Stromal cell of bone marrow (primary cell): Measurements from ENCODE around the gene NCEH1.

Source experiments
- DNase-seq: peaks from one replicate; pipeline ENCODE4 v3.0.0-alpha.2; 2012; ENCODE audit warnings: low read depth

Gene NCEH1

DNA sequence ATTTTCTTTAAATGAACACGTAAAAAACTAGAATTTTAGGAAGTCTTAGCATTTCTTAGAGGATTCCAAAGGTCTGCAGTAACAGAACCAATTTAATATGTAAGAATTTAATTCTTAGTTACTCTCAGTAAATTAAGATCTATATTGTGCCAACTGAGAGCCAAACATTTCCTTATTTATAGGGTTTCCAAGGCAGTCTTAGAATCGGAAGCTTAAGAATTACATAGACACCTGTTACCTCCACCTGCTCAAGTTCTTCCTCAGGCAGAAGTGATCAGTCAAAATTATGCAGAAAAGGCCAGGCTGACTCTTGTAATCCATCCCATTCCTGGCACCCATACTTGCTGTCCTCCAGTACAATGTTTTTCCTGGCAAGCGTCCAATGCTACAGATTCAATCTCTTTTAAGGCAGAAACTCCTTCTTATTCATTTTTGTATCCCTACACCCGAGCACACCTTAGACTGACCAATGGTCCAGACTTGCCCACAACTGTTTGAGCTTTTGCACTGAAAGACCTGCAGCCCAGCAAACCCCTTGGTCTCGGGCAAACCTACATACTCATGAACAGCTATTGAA, 64.3 kb downstream of the NCEH1 start:
- DNase-seq: peak; percentile 53

DNA sequence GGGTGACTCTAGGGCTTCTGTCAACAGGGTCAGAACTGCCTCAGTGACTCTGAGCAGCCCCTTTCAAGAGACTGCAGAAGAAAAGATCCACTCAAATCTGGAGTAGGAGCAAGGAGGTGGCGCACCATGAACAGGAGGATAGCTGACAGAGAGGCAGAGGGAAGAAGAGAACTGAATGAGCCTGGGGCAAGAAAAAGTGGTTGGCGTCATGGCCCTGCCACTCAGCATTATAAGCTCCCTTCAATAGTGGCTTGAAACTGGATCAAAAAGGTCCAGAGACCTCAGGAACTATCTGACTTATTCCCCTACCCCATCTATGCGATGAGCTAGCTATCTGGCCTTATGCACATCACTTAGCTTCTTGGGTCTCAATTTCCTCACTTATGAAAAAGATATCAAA, 66.6 kb downstream of the NCEH1 start:
- DNase-seq: no peak

DNA sequence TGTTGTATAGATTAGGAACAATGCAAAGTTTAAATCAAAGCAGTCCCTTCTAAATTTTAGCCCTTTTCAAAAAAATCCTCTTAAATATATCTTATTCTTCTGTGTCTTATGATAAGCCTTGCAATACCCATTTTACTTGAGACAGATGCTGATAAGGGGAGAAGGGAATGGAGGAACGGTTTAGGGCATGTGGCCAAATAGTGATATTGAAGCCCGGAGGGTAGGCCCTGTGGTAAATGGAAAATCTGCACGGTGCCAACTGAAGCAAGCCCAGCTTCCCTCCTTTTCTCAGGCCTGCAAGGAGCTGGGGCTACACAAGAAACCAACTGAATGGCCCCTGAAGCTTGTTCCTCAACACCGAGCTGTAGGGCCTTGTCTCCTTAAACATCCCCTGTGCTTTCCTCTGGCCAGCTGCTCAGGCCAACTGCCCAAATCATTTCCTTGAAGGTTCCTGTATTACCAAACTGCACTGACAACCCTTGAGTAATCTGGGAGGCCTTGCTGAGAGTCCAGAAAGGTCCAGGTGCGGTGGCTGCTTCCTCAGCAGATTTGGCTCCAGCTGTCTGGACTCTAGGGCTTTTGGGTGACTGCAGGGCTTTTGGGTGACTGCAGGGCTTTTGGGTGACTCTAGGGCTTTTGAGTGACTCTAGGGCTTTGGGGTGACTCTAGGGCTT, 67.2 kb downstream of the NCEH1 start:
- no peak for DNase-seq

DNA sequence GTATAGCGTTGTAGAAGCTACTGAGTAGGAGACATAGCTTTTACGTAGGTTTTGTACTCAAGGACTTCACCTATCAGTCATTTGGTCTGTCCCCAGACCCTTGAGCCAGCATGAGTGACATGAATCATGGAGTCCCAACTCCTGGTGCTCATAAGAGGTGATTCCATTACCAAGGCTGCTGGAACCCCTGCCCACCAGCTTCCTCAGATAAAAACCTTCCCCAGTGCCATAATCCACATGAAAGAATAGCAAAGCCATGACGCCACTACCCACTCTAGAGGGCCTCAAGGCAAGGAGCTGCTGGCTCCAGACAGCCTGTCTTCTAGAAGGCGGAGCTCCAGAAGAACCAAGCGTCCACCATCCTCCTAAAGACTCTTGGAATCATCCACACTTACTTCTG, 69.6 kb downstream of the NCEH1 start:
- DNase-seq: no peak

DNA sequence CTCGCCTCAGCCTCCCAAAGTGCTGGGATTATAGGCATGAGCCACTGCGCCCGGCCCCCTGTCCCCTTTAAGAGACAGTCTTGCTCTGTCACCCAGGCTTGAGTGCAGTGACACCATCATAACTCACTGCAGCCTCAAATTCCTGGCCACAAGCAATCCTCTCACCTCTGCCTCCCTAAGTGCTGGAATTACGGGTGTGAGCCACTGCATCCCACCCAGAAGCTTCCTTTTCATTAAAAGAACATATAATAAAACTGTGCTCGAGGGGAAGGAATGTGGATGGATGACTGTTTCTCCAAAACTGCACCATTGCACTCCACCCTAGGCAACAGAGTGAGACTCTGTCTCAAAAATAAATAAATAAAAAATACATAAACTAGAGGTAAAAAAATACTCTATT, 70.1 kb downstream of the NCEH1 start:
- DNase-seq: no peak

DNA sequence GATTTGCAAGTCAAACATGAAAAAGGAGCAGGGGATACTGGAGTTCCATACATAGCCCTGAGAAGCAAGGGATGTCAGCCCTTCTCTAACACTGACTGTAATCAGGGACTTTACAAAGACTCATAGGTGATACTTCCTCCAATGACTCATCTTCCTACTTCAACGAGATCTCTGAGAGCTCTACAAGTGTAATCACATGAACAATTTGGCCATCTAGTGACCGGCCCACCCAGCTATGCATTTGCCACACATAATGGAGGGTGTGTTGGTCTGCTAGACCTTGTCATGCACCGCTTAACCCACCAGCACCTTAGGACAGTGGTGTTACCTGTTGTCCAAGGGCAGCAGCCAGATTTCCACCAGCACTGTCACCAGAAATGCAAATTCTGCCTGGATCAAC, 75.3 kb downstream of the NCEH1 start:
- no peak for DNase-seq

DNA sequence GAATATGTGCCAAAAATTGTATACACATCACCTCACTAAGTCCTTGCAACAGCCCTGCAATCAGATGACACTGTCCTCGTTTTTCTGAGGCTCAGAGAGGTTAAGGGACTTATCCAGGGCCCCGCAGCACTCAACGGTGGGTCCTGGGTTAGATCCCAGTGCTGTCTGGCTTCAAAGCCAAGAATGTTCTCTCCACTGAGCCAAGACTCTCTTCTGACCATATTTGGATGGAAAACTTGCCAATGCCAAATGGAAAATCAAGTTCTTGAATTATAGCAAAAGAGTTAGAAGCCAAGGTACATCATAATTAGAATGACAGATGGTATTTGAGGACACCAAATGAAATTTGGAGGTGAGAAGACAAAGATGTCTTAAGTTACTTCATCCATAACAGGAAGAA, 75.9 kb downstream of the NCEH1 start:
- DNase-seq: no peak

DNA sequence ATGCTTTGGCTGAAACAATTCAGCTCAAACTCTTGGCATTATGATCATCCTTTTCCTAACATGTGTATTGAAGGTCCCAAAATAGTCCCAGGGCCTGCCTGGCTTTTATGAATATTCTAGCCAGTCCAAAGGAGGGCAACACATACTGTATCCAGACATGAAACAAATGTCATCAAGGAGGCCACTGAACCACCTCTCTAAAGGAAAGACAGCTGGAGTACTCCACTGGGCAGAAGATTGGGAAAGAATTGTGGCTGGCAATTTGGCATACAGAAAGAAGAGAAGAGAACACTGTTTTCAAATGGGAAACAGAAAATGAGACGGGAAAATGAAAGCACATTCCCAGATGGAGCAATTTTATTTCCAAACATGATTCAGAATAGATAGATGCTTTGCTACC, 80.6 kb downstream of the NCEH1 start:
- DNase-seq: no peak

DNA sequence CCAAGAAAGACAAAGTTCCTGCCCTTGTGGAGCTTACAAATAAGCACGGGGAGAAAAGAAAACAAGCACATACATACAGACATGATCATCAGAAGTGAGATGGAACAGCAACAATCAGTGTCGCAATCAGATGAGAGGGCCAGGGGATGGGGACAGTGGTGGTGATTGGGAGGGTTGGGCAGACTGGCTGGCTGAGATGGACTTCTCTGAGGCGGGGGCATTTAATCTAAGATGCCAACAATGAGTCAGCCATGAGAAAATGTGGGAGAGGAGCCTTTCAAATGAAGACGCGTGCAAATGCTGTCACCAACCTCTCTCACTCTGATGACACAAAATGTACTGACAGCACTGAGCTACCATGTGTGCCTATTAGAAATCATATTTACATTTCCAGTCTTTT, 81.4 kb downstream of the NCEH1 start:
- DNase-seq: no peak

DNA sequence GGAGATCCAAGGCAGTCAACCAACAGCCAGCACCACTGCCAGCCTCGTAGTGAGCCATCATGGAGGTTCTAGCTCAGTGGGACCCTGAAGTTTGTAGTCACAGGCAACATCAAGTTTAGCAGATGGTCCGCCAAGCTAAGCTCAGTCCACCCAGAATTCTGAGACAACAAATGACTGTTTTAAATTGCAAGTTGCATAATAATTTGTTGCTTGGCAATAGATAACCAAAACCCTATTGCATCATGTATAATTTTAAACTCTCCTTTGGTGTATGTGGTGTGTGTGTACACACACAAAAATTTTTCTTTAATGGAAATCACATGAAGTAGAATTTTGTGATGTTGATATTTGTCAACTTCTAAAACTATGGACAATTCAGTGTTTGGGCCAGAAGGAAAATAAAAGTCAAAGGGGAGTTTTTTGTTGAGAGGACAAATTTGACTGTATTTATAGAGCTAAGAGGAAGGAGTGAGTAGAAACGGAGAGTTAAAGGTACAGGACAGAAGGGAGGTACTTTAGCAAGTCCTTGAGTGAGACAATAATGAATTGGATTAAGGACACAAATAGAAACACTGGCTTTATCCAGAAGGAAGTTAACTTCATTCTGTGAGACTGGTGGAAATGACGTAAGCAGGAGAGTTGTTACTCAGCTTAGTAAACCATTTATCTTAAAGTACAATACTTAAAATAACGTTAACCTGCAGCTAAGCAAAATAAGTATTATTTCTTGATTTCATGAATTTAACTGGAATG, 83.6 kb downstream of the NCEH1 start:
- peak; percentile 53 for DNase-seq

DNA sequence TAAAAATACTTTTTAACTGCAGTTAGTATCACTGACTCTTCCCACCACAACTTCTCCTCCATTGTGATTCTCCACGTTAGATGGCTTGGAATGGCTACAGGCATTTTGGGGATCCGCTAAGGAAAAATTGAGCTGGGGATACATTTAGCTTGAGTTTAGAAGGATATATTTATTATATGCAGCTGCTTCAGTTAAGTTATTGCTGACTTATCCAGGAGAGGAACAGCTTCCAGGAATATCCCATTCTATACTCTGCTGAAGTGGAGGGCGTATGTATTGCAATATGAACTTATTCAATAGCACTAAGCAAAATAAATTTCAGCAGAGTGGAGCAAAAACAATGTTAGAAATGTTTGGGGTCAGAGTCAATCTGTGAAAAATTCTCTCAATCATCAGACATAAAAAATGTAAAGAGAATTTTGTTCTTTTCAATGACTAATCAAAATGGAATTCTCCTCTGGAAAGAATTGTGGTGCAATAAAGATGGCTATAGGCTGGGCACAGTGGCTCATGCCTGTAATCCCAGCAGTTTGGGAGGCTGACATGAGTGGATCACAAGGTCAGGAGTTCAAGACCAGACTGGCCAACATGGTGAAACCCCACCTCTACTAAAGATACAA, 84.7 kb downstream of the NCEH1 start:
- no peak for DNase-seq

DNA sequence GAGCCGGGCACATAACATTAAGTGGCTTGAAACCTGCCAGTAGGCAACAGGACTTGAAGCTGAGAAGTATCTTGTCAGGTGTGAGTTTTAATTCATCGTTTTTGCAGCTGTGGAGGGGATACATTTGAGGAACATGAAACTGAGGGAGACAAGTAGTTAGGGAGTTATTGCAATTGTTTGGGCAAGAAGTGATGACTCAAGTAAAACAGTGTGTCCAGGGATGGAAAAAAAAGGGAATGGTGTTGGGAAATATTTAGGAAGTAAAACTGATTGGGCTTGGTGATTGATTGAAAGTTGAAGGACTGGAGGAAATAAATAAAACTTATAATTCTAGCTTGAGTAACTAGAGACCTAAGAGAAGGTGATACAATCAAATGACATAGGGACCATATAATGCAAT, 85.5 kb downstream of the NCEH1 start:
- DNase-seq: no peak

DNA sequence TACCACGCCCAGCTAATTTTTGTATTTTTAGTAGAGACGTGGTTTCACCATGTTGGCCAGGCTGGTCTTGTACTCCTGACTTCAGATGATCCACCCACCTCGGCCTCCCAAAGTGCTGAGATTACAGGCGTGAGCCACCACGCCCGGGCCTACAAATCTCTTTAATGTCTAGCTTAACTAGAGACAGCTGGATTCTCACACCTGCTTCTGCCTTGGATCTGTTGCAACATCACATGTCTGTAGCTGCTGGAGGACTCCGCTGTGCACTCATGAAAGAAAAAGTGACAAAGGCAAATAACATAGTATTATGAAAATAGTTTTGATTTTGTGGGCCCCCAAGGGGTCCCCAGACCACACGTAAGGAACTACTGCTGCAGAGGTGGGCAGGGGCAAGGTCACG, 85.9 kb downstream of the NCEH1 start:
- DNase-seq: no peak

DNA sequence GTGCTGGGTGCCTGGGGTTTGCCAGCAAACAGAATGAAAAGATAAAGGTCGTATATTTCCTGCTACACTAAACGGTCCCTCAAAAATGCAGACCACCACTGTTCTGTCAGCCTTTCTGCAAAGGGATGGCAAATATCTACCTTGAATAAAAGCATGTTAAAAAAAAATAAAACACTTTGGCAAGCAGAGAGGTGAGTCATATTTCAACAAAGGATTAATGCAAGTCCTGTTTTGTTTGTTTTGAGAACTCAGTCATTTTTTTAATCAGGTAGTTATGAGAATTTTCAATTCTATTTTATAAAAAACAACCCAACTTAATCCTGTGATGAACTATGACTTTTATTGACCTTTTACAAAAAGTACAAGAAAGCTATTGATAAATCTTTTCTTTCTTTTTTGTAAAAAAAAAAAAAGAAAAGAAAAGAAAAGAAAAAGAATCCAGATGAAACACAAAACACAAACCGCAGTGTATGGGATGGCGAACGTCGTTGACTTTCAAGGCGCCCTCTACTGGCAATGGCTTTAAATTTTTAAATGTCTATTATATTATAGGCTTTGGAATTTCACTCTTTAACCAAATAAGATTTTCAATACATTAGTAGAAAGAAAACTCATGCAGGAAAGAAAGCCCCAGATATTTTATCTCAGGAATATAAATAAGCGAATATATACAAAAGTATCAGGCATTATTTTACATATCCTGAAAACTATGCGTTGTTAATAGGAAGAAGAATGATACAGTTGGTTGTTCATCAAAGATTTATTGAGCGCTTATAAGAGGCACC, 87.8 kb downstream of the NCEH1 start:
- DNase-seq: no peak

DNA sequence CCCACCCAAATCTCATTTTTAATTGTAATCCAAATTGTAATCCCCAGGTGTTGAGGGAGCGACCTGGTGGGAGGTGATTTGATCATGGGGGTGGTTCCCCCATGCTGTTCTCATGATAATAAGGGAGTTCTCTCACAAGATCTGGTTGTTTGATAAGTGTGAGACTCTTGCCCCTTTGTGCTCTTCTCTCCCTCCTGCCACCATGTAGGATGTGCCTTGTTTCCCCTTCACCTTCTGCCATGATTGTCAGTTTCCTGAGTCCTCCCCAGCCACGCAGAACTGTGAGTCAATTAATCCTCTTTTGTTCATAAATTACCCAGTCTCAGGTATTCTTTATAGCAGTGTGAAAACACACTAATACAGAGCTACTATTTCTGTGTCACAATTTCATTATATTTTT, 88.7 kb downstream of the NCEH1 start:
- no peak for DNase-seq

DNA sequence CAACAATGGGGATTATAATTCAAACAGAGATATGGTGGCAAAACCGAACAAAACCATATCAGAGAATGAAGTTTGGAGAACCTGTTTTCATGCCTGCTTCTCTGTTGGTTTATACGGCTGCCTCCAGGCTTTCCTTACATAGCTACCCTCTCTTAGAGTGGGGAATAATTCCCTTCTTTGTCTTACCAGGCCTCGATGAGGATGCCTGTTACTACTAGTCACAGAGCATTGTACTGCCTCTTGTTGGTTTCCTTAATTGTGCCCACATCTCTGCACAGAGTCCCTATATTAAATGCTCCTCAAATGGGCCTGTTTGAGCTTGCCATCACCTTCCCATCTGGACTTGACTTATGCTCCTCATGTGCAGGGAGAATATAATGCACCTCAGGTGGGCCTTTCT, 92.9 kb downstream of the NCEH1 start:
- DNase-seq: no peak

DNA sequence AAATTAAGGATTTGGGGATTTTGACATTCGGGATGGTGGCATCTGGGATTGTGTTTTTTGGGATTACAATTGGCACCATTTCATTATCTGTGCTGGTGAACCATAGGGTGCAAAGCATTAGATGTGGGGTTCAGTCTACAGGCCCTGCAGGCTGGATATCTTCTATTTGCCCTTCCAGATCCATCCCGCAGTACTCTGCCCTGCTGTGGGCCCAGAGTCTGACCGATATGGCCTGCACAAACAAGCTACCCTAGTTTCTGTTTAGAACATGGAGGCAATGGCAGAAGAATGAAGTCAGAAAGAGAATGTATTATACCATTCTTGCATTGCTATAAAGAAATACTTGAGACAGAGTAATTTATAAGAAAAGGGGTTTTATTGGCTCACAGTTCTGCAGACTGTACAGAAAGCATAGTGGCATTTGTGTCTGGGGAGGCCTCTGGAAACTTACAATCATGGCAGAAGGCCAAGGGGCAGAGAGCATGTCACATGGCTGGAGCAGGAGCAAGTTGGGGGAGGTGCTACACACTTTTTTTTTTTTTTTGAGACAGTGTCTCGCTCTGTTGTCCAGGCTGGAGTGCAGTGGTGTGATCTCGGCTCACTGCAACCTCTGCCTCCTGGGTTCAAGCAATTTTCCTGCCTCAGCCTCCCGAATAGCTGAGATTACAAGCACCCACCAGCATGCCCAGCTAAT, 93.7 kb downstream of the NCEH1 start:
- DNase-seq: no peak

DNA sequence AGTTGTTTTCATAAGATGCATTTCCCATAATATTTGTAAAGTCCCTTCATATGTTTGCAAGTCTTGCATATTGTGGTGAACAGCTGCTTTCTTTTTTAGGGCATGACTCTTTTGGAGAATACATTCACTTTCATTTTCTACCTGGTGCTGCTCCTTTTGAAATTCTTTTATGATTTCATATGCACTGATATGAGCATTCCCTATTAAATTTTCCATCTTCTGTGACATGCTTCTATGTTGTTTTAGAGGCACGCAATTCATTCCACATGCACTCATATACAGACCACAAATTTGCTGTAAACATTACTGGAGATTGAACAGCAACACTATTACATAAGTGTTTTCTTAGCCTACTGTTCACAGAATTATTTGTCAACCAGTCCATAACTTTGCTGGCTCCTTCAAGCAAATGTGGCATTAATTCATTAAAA, 94.8 kb downstream of the NCEH1 start:
- no peak for DNase-seq

DNA sequence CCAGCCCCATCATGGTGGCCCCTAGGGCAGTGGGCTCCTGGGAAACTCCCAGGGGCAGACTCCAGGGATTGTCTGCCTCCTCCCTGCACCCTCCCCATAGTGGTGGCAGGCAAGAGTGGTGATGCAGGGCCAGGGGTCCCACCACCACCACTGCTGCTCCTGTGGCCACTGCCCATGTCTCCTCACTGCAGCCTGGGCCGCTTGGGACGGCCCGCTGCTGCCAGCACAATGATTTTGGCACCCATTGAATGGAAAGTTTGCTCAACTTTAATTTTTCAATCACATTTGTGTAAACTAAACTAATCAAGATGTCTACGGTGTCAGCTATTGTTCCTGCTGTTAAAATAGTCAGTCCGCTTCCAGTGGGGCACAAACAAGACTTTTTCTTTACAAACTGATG, 95.6 kb downstream of the NCEH1 start:
- DNase-seq: no peak

DNA sequence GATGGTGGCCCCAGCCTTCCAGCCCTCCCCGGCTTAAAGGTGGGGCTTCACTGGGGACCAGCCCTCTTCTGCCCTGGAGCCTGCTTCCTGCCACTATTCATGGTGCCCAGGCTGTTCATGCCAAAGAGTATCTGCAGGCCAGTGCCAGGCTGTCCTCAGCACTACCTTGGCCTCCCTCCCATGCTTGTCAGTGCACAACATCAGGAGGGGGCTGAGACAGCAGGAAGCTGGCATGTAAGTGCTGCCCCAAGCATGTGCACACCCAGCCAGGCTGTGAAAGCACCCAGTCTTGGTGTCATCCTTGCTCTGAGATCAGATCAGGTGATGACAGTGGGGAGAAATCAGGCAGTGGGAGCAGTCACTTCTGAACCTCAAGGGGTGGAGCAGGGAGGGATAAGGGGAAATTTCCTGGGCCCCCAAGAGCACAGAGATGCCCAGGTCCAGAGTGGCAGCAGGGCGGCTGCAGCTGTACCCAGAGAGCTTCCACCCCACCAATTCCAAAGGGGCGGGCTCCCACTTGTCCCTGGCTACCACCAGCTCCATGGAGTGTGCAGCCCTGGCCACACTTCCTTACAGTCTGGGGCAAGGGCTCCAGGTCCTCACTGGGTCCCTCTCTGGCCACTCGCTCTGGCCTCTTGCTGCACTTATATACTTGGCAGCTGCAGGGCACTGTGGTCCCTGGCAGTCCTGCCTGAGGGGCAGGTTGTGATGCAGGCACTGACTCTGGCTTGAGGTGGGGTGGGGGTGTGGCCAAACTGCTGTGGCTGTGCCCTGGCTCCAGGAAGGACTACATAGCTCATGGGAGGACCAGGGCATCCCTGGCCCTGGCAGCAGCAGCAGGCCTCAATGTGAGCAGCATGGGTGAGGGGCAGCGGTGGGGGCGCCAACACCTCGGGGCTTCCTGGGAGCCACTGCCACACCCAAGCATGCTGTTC, 96.3 kb downstream of the NCEH1 start:
- DNase-seq: no peak

DNA sequence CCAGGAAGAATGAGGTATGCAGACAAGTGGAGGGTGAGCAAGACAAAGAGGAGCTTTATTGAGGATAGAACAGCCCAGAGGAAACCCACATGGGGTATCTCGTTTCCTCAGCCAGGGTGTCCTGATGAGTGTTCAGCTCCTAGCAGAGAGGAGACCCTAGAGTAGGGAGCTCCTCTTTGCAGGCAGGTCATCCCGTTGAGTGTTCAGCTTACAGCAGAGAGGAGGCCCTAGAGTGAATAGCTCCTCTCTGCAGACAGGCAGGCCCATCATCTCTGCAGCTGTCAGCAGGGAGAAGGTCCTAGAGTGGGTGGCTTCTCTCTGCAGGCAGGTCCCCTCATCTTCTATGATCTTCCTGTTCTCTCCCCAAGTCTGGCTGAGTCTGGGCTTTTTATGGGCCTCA, 97.0 kb downstream of the NCEH1 start:
- no peak for DNase-seq
